SJCRH30 (cell line): ENCODE results near the gene KDM3B. TPM values are rescaled to one million over a fixed set of nuclear protein-coding genes. Genes with fewer than 3 reads are reported as not detected.
"Not testable (repeated sequence)": the region's sequence is repeated elsewhere in the genome, so short reads cannot be mapped to it uniquely, and the experiment has no call there.

Experiments used
- DNase-seq, 2 experiments: peaks; one replicate each; pipeline ENCODE4 v3.0.0-alpha.2; 2015 to 2020
- H3K27ac ChIP-seq: fragments of 250-450 bp; sonication (Bioruptor Pico); 2 replicates; pipeline ENCODE4 v1.5.1; 2020; ENCODE audit warnings: mild to moderate bottlenecking, moderate library complexity
- H3K27me3 ChIP-seq: fragments of 250-450 bp; sonication (Bioruptor Pico); 2 replicates; pipeline ENCODE4 v1.5.1; 2020; ENCODE audit warnings: mild to moderate bottlenecking, moderate library complexity
- H3K36me3 ChIP-seq: fragments of 250-450 bp; sonication (Bioruptor Pico); 2 replicates; pipeline ENCODE4 v1.5.1; 2020; ENCODE audit warnings: mild to moderate bottlenecking, moderate library complexity
- H3K4me1 ChIP-seq: fragments of 250-450 bp; sonication (Bioruptor Pico); 2 replicates; pipeline ENCODE4 v1.5.1; 2020; ENCODE audit warnings: mild to moderate bottlenecking, moderate library complexity
- H3K4me3 ChIP-seq: fragments of 250-450 bp; sonication (Bioruptor Pico); 2 replicates; pipeline ENCODE4 v1.5.1; 2020; ENCODE audit warnings: mild to moderate bottlenecking, moderate library complexity
- H3K9me3 ChIP-seq: fragments of 250-450 bp; sonication (Bioruptor Pico); replicated peaks from 2 replicates; pipeline ENCODE4 v1.5.1; 2020; ENCODE audit warnings: mild to moderate bottlenecking, moderate library complexity
- total RNA-seq: library from RNA; depleted of rRNA; stranded (reverse); fragments of >200 nt; shearing (Covaris generic); gene quantifications from 2 replicates; pipeline ENCODE4 v1.2.3, GENCODE V29; 2014; rRNA removed

Gene KDM3B
- total RNA-seq, 1 experiment from 2014 or later: 75.2 TPM

DNA sequence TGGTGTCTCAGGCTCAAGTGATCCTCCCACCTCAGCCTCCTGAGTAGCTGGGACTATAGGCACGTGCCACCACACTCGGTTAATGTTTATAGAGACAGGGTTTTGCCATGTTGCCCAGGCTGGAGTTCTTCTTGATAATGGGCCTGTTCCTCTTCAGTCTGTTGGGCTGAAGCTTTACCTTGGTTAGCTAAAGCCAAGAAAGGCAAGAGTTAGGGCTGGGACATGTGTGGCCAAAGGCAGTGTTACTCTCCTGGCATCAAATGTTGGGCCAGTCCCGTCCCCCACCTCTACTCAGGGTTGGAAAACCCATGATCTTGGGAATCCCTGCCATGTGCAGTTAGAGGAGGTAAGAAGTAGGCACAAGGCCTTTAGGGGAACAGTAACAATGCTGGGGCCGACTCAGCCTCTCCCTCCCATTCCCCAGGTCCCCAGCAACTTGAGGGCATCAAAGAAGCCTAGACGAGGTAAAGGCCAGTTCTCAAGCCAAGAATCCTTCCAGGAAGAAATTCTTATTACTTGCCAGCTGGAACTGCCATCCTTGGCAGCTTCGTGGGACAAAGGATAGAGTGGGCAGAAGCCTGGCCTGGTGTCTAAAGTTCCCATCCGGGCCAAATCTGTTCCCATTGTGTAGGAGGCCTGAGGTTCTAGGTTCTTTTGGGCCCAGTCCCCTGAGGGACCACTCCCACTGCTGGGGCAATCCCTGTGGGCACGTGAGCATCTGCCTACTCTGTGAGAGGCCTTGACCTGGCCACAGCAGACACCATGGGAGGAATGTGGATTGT is 117.2 kb downstream of the KDM3B start:
- no peak for DNase-seq
- no peak overlapping the region for H3K27ac ChIP-seq

DNA sequence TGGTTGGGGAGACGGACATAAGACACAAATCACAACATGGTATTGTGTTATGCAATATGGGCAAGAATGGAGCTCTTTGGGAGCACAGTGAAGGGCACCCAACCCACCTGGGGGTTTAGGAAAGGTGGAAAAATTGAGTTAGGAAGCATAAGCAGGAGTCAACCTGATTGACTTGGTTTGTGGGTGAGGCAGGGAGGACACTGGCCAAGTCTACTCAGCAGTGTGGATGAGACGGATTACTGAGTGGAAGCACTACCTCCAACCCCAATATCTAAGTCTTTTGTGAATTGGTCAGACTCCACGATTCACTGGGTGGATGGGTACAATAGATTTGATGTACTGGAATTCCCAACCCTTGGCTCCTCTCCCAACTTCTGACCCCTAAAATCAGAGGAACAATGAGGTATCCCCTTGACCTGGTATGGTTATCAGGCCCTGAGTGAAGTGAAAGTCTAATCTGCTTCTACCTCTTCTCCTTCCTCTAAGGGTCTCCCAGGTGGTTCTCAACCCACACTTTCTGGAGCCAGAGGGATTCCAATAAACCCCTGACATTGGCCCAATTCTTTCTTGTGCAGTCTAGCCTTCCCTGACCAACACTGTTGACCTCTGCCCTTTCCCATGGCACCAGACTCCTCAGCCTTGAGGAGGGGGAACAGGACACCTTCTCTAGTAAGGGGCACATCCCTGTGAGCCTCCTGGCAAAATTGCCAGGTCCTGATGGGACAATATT is 118.0 kb downstream of the KDM3B start:
- H3K9me3 ChIP-seq: no peaks in the 10 kb centered on the region
- H3K4me1 ChIP-seq: no peaks in the 10 kb centered on the region; the same call in 1 of the 2 replicates
- no peak overlapping the region for H3K27ac ChIP-seq
- no peak for DNase-seq
- no peak overlapping the region for H3K4me3 ChIP-seq
- H3K27me3 ChIP-seq: no peaks in the 10 kb centered on the region
- H3K36me3 ChIP-seq: no peaks in the 10 kb centered on the region

More for the DNA sequence above, 117.2 kb downstream of the KDM3B start:
- H3K36me3 ChIP-seq: no peaks in the 10 kb centered on the region
- H3K9me3 ChIP-seq: no peaks in the 10 kb centered on the region
- H3K27me3 ChIP-seq: no peaks in the 10 kb centered on the region
- no peak overlapping the region for H3K4me3 ChIP-seq
- H3K4me1 ChIP-seq: no peaks in the 10 kb centered on the region; the same call in 1 of the 2 replicates

DNA sequence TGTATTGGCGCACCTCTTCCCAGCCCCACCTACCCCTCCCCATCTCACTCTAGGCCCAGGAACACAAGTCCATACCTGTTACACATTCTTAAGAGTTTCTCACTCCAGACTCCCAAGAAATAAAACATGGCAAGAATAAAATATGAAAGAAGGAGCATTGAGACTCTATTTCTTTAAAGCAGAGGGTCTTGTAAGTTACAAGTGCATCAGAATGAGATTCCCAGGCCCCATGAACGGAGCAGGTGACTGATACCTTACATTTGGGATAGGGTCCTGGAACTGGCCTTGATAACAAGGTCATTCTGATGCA is 118.5 kb downstream of the KDM3B start:
- Histone ChIP-seq H3K36me3 (no peaks in the 10 kb centered on the region), H3K4me3 (no peak overlapping the region), H3K4me1 (no peaks in the 10 kb centered on the region; the same call in 1 of the 2 replicates), H3K27me3 (no peaks in the 10 kb centered on the region), H3K27ac (no peak overlapping the region), H3K9me3 (no peaks in the 10 kb centered on the region)
- DNase-seq: no peak

DNA sequence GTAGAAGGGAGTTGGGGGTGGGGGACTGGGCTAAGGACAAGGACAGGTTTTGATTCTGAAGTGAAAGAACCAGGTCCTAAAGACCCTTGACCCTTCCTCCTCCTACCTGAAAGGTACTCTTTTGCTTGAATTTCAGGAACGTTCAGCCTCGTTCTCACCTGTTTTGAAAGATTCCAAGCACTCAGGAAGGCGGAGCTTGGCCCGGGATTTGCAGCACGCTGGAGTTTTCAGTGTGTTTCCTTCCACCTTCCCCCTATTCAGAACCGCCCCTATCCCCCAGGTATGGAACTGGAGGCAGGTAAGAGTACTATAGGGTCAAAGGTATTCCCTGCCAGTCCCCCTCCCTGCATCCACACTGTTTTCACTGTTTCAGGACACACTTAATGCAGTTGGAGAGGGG is 119.9 kb downstream of the KDM3B start:
- no peaks in the 10 kb centered on the region for H3K9me3 ChIP-seq
- H3K27ac ChIP-seq: no peak overlapping the region
- DNase-seq: no peak
- H3K4me1 ChIP-seq: no peaks in the 10 kb centered on the region
- no peaks in the 10 kb centered on the region for H3K36me3 ChIP-seq
- H3K4me3 ChIP-seq: no peak overlapping the region
- no peaks in the 10 kb centered on the region; the same call in 1 of the 2 replicates for H3K27me3 ChIP-seq

DNA sequence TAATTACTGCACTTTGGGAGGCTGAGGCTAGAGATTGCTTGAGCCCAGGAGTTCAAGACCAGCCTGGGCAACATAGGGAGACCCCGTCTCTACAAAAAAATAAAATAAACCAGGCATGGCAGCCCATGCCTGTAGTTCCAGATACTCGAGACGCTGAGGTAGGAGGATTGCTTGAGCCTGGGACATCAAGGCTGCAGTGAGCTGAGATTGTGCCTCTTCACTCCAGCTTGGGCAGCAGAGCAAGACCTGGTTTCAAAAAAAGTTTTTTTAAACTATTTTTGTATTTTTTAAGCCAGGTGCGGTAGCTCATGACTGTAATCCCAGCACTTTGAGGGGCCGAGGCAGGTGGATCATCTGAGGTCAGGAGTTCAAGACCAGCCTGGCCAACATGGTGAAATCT is 120.7 kb downstream of the KDM3B start:
- H3K36me3 ChIP-seq, DNase-seq, H3K27ac ChIP-seq, H3K4me3 ChIP-seq, H3K27me3 ChIP-seq, H3K4me1 ChIP-seq, H3K9me3 ChIP-seq: not testable (repeated sequence)

DNA sequence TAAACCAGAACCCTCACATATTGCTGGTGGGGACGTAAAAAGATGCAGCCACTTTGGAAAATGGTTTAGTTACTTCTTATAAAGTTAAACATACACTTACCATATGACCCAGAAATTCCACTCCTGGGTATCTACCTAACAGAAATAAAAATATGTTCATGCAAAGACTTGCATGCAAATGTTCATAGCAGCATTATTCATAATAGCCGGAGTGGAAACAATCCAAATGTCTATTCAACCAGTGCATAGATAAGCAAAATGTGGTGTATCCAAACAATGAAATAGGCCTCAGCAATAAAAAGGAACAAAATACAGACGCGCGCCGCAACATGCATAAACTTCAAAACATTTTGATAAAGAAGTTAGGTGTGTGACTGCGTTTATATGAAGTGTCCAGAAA is 124.4 kb downstream of the KDM3B start:
- peaks cover 7% of the 10 kb centered on the region; the same call in 1 of the 2 replicates for H3K27me3 ChIP-seq
- no peaks in the 10 kb centered on the region for H3K9me3 ChIP-seq
- no peak overlapping the region for H3K27ac ChIP-seq
- DNase-seq: no peak
- no peaks in the 10 kb centered on the region for H3K36me3 ChIP-seq
- H3K4me3 ChIP-seq: no peak overlapping the region
- no peaks in the 10 kb centered on the region for H3K4me1 ChIP-seq

DNA sequence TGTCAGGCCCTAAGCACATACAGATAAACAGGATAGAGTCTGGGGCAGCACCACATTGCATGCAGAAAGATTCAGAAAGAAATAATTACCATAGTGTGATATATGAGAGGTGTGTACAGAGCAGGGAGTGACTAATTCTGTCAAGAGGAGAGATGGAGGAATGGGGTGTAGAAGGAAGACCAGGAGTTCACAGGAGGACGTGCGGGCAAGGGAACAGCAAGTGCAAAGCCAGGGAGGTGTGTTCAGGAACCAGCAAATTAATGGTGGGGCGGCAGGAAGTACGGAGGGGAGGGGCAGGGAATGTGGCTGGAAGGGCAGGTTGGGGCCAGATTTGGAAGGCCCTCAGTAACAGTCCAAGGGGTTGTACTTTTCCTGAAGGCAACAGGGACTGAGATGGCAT is 130.2 kb downstream of the KDM3B start:
- DNase-seq: no peak
- Histone ChIP-seq H3K4me1 (no peaks in the 10 kb centered on the region), H3K27ac (no peak overlapping the region)

More for the DNA sequence above, 130.2 kb downstream of the KDM3B start:
- peaks cover 14% of the 10 kb centered on the region for H3K27me3 ChIP-seq
- H3K4me3 ChIP-seq: no peak overlapping the region
- no peaks in the 10 kb centered on the region for H3K9me3 ChIP-seq
- no peaks in the 10 kb centered on the region for H3K36me3 ChIP-seq

Other genes starting within 250 kb of the KDM3B start
- gene NME5, start 213.3 kb upstream of the KDM3B start, total RNA-seq: not detected in 2 replicates
- 75.2 and 85.5 TPM in 2 replicates for gene BRD8, start 174.1 kb upstream of the KDM3B start, total RNA-seq
- 89.5 and 91.9 TPM in 2 replicates for gene KIF20A, start 173.6 kb upstream of the KDM3B start, total RNA-seq
- gene CDC23, start 139.4 kb upstream of the KDM3B start, total RNA-seq: 73.5 and 74.3 TPM in 2 replicates
- 0.15 TPM in 1 of 2 replicates, not detected in the other for gene GFRA3, start 78.1 kb upstream of the KDM3B start, total RNA-seq
- 29.5 and 36.3 TPM in 2 replicates for gene CDC25C, start 20.9 kb upstream of the KDM3B start, total RNA-seq
- 40.3 and 40.5 TPM in 2 replicates for gene FAM53C, start 14.4 kb upstream of the KDM3B start, total RNA-seq
- 4.9 and 8.5 TPM in 2 replicates for gene REEP2, start 86.4 kb downstream of the KDM3B start, total RNA-seq
- gene EGR1, start 112.8 kb downstream of the KDM3B start, total RNA-seq: 2.0 TPM in 2 replicates
- gene ETF1, start 190.6 kb downstream of the KDM3B start, total RNA-seq: 128 and 140 TPM in 2 replicates
- gene HSPA9, start 222.7 kb downstream of the KDM3B start, total RNA-seq: 368 and 385 TPM in 2 replicates